HCT116 (cell line): ENCODE data around the gene USP43. TPM values are rescaled to one million over a fixed set of nuclear protein-coding genes. Genes with fewer than 3 reads are reported as not detected.

Source experiments
- ATAC-seq: fragments of 200-7000 bp; cut with Tn5 transposase; 2 replicates; pipeline ENCODE4 v1.9.1; 2020; ENCODE audit warnings: mild to moderate bottlenecking, moderate library complexity
- BruUV-seq: library from RNA; stranded (reverse); fragments of 400-500 nt; replicated peaks from 2 replicates; lab custom pipeline; 2021; lab: Mats Ljungman, UMichigan
- CTCF ChIA-PET: fragments of 300-600 bp; sonication (Branson Sonifier 250); formaldehyde crosslinking; loops from one replicate; lab custom pipeline; 2021; ENCODE audit warnings: antibody characterized with exemption; lab: Charles Lee
- POLR2A ChIA-PET: fragments of 300-600, 350-600 bp; sonication (Branson Sonifier 250); formaldehyde crosslinking; loops from one replicate; lab custom pipeline; 2021; ENCODE audit warnings: antibody characterized with exemption; lab: Charles Lee
- RAD21 ChIA-PET, 2 experiments: fragments of 300-600 bp; sonication (Branson Sonifier 250); formaldehyde crosslinking; loops; one replicate each; lab custom pipeline; 2023; ENCODE audit warnings: low total read pairs in 2 of 2; ENCODE audit not compliant: uncharacterized antibody in 2 of 2, unreplicated experiment in 2 of 2, low non-redundant PET in 1 of 2; lab: Charles Lee
- DNase-seq: peaks from one replicate; pipeline ENCODE4 v3.0.0-alpha.2; 2010; ENCODE audit warnings: low read depth, low spot score
- H2AFZ ChIP-seq: fragments of 200-600 bp; shearing (Covaris generic), sonication (generic); 2 replicates; pipeline ENCODE4 v1.6.1; 2017; ENCODE audit warnings: low read depth, mixed run types, mixed read lengths, antibody characterized with exemption, low read length; ENCODE audit not compliant: poor library complexity, severe bottlenecking
- H3K27ac ChIP-seq: 2 replicates; pipeline ENCODE4 v1.5.1; 2012; ENCODE audit warnings: low read depth, low read length
- H3K27me3 ChIP-seq: fragments of 200-600 bp; sonication (generic); 2 replicates; pipeline ENCODE4 v1.6.1; 2016; ENCODE audit warnings: mixed run types, low read length, mixed read lengths; ENCODE audit not compliant: insufficient read depth
- H3K36me3 ChIP-seq, 2 experiments: fragments of 200-500 bp in 1 of 2; fragments of 200-600 bp in 1 of 2; sonication (Bioruptor generic) in 1 of 2; sonication (generic) in 1 of 2; 2 replicates each; pipeline versions ENCODE4 v1.5.1 to v1.6.1; 2014 to 2016; ENCODE audit warnings: low read length in 2 of 2, inconsistent platforms in 1 of 2, mixed read lengths in 1 of 2, mixed run types in 1 of 2; ENCODE audit not compliant: insufficient read depth in 2 of 2, control insufficient read depth in 1 of 2
- H3K4me1 ChIP-seq, 2 experiments: fragments of 200-600 bp in 1 of 2; sonication (generic) in 1 of 2; 2 replicates each; pipeline versions ENCODE4 v1.5.1 to v1.6.1; 2012 to 2017; ENCODE audit warnings: low read length in 2 of 2, inconsistent platforms in 1 of 2, mild to moderate bottlenecking in 1 of 2, mixed read lengths in 1 of 2, mixed run types in 1 of 2, moderate library complexity in 1 of 2; ENCODE audit not compliant: insufficient read depth in 2 of 2, control insufficient read depth in 1 of 2
- H3K4me2 ChIP-seq: fragments of 200-600 bp; sonication (generic); 2 replicates; pipeline ENCODE4 v1.6.1; 2017; ENCODE audit warnings: mixed run types, low read length, mixed read lengths
- H3K4me3 ChIP-seq, 2 experiments: fragments of 200-600 bp in 1 of 2; sonication (generic) in 1 of 2; replicated peaks in 1 of 2; 2 replicates each; pipeline ENCODE4 v1.5.1; 2011 to 2016; ENCODE audit warnings: low read length in 2 of 2, control low read depth in 1 of 2, low read depth in 1 of 2, mild to moderate bottlenecking in 1 of 2, mixed read lengths in 1 of 2, mixed run types in 1 of 2
- H3K79me2 ChIP-seq: fragments of 200-600 bp; sonication (generic); 2 replicates; pipeline ENCODE4 v1.6.1; 2017; ENCODE audit warnings: mild to moderate bottlenecking, mixed run types, low read length, moderate library complexity, mixed read lengths; ENCODE audit not compliant: insufficient read depth
- H3K9ac ChIP-seq: fragments of 200-600 bp; sonication (generic); 2 replicates; pipeline ENCODE4 v1.6.1; 2016; ENCODE audit warnings: low read length, mixed read lengths
- H3K9me2 ChIP-seq: fragments of 200-600 bp; sonication (generic), shearing (Covaris generic); 2 replicates; pipeline ENCODE4 v1.6.1; 2017; ENCODE audit warnings: mixed run types, mild to moderate bottlenecking, moderate library complexity; ENCODE audit not compliant: insufficient read depth
- H3K9me3 ChIP-seq, 2 experiments: fragments of 200-500 bp in 1 of 2; fragments of 200-600 bp in 1 of 2; sonication (Bioruptor generic) in 1 of 2; sonication (generic) in 1 of 2; 2 replicates each; pipeline ENCODE4 v1.6.1; 2014 to 2017; ENCODE audit warnings: low read length in 2 of 2, mixed read lengths in 2 of 2, inconsistent platforms in 1 of 2, low read depth in 1 of 2, mild to moderate bottlenecking in 1 of 2, mixed run types in 1 of 2, moderate library complexity in 1 of 2; ENCODE audit not compliant: control insufficient read depth in 1 of 2, insufficient read depth in 1 of 2
- H4K20me1 ChIP-seq: fragments of 200-600 bp; sonication (generic), shearing (Covaris generic); 2 replicates; pipeline ENCODE4 v1.6.1; 2017; ENCODE audit warnings: mixed run types, mild to moderate bottlenecking, moderate library complexity; ENCODE audit not compliant: insufficient read depth
- JUND ChIP-seq: IDR thresholded peaks from 2 replicates; pipeline ENCODE4 v1.6.1; 2012
- SIN3A ChIP-seq: IDR thresholded peaks from 2 replicates; pipeline ENCODE4 v1.6.1; 2012; ENCODE audit warnings: low read depth
- YY1 ChIP-seq: IDR thresholded peaks from 2 replicates; pipeline ENCODE4 v1.6.1; 2011; ENCODE audit warnings: low read length, low read depth, moderate library complexity, mild to moderate bottlenecking; ENCODE audit not compliant: insufficient replicate concordance; ENCODE audit errors: extremely low read depth
- ZFX ChIP-seq: fragments of 450-650 bp; IDR thresholded peaks from 2 replicates; pipeline ENCODE4 v1.6.1; 2017
- intact Hi-C: fragments of 100-400 bp; cut with micrococcal nuclease; formaldehyde crosslinking; loops from 2 replicates; pipeline ENCODE4 v1.10.0; 2022
- total RNA-seq: library from RNA; stranded (reverse); gene quantifications from one replicate; pipeline ENCODE4 v1.2.1, GENCODE V29; 2021; ENCODE audit not compliant: unreplicated experiment

USP43 gene
- total RNA-seq, 1 experiment from 2014 or later = 8.0 TPM

DNA sequence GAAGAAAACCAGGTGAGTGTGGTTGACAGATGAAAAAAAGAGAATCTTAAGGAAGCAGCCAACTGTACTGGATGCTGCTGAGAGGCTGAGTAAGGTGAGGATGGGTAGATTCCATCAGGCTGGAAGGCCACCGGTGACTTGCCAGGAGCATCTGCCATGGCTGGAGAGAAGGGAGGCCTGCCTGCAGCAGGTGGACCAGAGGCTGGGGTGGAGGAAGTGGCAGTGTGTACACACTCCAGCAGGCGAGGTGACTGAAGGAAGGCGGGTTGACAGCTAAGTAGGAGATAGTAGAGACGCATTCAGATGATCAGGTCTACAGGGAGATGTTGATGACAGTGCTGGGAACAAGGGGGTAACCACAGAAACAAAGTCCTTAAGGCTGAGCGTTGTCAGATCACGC lies 69.5 kb downstream of the USP43 start:
- TF ChIP-seq YY1 = no peak
- ChIA-PET POLR2A (no interaction called here), RAD21 (no interaction called here), CTCF (no interaction called here)
- Histone ChIP-seq H3K27ac (no peak overlapping the region), H3K9me3 (no peaks in the 10 kb centered on the region), H3K27me3 (no peaks in the 10 kb centered on the region), H3K9ac (no peak overlapping the region), H3K4me2 (no peak overlapping the region), H3K36me3 (no peaks in the 10 kb centered on the region), H2AFZ (no peak overlapping the region), H4K20me1 (no peaks in the 10 kb centered on the region), H3K4me1 (no peaks in the 10 kb centered on the region), H3K79me2 (no peaks in the 10 kb centered on the region), H3K9me2 (no peaks in the 10 kb centered on the region), H3K4me3 (no peak overlapping the region)
- intact Hi-C loops = no loop called here
- ATAC-seq (no peak), DNase-seq (no peak)
- no TSS peak for BruUV-seq

DNA sequence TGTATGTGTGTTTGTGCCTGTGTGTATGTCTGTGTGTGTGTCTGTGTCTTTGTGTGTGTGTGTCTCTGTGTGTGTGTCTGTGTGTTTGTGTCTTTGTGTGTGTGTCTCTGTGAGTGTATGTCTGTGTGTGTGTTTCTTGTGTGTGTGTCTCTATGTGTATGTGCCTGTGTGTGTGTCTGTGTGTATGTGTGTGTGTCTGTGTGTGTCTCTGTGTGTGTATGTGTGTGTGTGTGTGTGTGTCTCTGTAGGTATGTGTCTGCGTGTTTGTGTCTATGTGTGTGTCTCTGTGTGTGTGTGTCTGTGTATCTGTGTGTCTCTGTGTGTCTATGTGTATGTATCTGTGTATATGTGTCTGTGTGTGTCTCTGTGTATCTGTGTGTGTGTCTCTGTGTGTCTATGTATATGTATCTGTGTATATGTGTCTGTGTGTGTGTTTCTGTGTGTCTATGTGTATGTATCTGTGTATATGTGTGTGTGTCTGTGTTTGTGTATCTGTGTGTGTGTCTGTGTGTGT lies 70.2 kb downstream of the USP43 start:
- Histone ChIP-seq H3K9me2 (no peaks in the 10 kb centered on the region), H3K36me3 (no peaks in the 10 kb centered on the region), H3K4me2 (no peak overlapping the region), H3K79me2 (no peaks in the 10 kb centered on the region), H3K4me3 (no peak overlapping the region), H3K27me3 (no peaks in the 10 kb centered on the region), H3K27ac (no peak overlapping the region), H3K4me1 (no peaks in the 10 kb centered on the region), H4K20me1 (no peaks in the 10 kb centered on the region), H3K9ac (no peak overlapping the region), H2AFZ (no peak overlapping the region), H3K9me3 (no peaks in the 10 kb centered on the region)
- ChIA-PET RAD21 (no interaction called here), CTCF (no interaction called here), POLR2A (no interaction called here)
- DNase-seq (no peak), ATAC-seq (no peak)
- intact Hi-C loops = no loop called here
- no TSS peak for BruUV-seq
- TF ChIP-seq JUND (no peak), SIN3A (no peak), ZFX (no peak)
